GM12892 (cell line): ENCODE results near the gene NDN.

ENCODE experiments used
- POLR2A ChIP-seq: IDR thresholded peaks from 2 replicates; pipeline ENCODE4 v1.6.1; 2011; ENCODE audit warnings: low read depth, low read length, control low read depth
- POLR2AphosphoS5 ChIP-seq: IDR thresholded peaks from 2 replicates; pipeline ENCODE4 v1.6.1; 2011; ENCODE audit warnings: low read depth, low read length, control low read depth

- TF ChIP-seq POLR2A = no peak
- no peak for TF ChIP-seq POLR2AphosphoS5
These were observed 3.3 kb upstream of the NDN start for GRCh38 chr15:23690450-23690852.
